HepG2 (cell line): ENCODE results near the gene PRKAR2B. TPM values are rescaled to one million over a fixed set of nuclear protein-coding genes. Genes with fewer than 3 reads are reported as not detected.

ENCODE experiments used
- ATF7 ChIP-seq, 2 experiments: fragments of 450-650 bp in 1 of 2; sonication (generic) in 1 of 2; formaldehyde crosslinking in 1 of 2; IDR thresholded peaks; 2 replicates each; pipeline versions ENCODE4 v1.4.0 to v1.6.1; 2016 to 2020; ENCODE audit warnings: antibody characterized with exemption in 1 of 2, mild to moderate bottlenecking in 1 of 2, missing genetic modification reagents in 1 of 2
- HNRNPLL ChIP-seq: fragments of 200-400 bp; formaldehyde crosslinking; IDR thresholded peaks from 2 replicates; pipeline ENCODE4 v1.6.1; 2017; ENCODE audit warnings: mild to moderate bottlenecking, low read depth, low read length; ENCODE audit not compliant: poor library complexity, severe bottlenecking
- IKZF1 ChIP-seq: fragments of 450-650 bp; IDR thresholded peaks from 2 replicates; pipeline ENCODE4 v1.7.1; 2016
- KLF11 ChIP-seq: IDR thresholded peaks from 2 replicates; pipeline ENCODE4 v1.6.1; 2016; ENCODE audit warnings: missing compliant biosample characterization
- NFIC ChIP-seq: IDR thresholded peaks from 2 replicates; pipeline ENCODE4 v1.6.1; 2012; ENCODE audit warnings: mild to moderate bottlenecking, low read length, inconsistent platforms
- SAP130 ChIP-seq: IDR thresholded peaks from 2 replicates; pipeline ENCODE4 v1.6.1; 2016; ENCODE audit warnings: low read depth
- ZBTB7A ChIP-seq: sonication (generic); formaldehyde crosslinking; IDR thresholded peaks from 2 replicates; pipeline ENCODE4 v1.8.0; 2022; ENCODE audit warnings: mild to moderate bottlenecking, missing genetic modification reagents
- polyA plus RNA-seq, 8 experiments: library from polyadenylated mRNA; depleted of rRNA in 3 of 8; stranded (reverse) in 7 of 8; unstranded in 1 of 8; fragments of >200 nt; fragmentation: Illumina TruSeq in 4 of 8; extraction: Trizol in 4 of 8; gene quantifications; 2 replicates each; pipeline versions ENCODE4 v1.2.1 to v1.2.3, GENCODE V29; 2011 to 2016; ENCODE audit warnings: low read depth in 4 of 8, missing spikeins in 1 of 8, mixed read lengths in 1 of 8; ENCODE audit not compliant: insufficient read depth in 1 of 8
- total RNA-seq, 5 experiments: library from RNA; depleted of rRNA; stranded (reverse); fragments of >200 nt; fragmentation: Illumina TruSeq; extraction: Trizol; gene quantifications; 2 replicates each; pipeline ENCODE4 v1.2.3, GENCODE V29; 2016; ENCODE audit warnings: low read depth in 1 of 5
- TF ChIP-seq, protein P1 (sequence below): sonication (generic); formaldehyde crosslinking; IDR thresholded peaks from 2 replicates; pipeline ENCODE4 v1.5.0; 2020; ENCODE audit warnings: mild to moderate bottlenecking, missing genetic modification reagents, borderline replicate concordance
- TF ChIP-seq, protein P2 (sequence below): IDR thresholded peaks from 2 replicates; pipeline ENCODE4 v1.4.0; 2020; ENCODE audit warnings: mild to moderate bottlenecking, missing genetic modification reagents
- TF ChIP-seq, protein P3 (sequence below): sonication (generic); formaldehyde crosslinking; IDR thresholded peaks from 2 replicates; pipeline ENCODE4 v1.5.0; 2020; ENCODE audit warnings: mild to moderate bottlenecking, missing genetic modification reagents, moderate library complexity
- TF ChIP-seq, protein P4 (sequence below): sonication (generic); formaldehyde crosslinking; IDR thresholded peaks from 2 replicates; pipeline ENCODE4 v1.4.0; 2020; ENCODE audit warnings: missing genetic modification reagents
- TF ChIP-seq, protein P5 (sequence below): sonication (generic); formaldehyde crosslinking; IDR thresholded peaks from 2 replicates; pipeline ENCODE4 v1.8.1; 2023; ENCODE audit warnings: mild to moderate bottlenecking, inconsistent platforms, moderate library complexity, missing genetic modification reagents, borderline replicate concordance

The PRKAR2B gene
- total and polyA plus RNA-seq, 2 of the 13 experiments (the other 11 are each of a cell fraction or from before 2014, with no cell fraction given): not detected

DNA sequence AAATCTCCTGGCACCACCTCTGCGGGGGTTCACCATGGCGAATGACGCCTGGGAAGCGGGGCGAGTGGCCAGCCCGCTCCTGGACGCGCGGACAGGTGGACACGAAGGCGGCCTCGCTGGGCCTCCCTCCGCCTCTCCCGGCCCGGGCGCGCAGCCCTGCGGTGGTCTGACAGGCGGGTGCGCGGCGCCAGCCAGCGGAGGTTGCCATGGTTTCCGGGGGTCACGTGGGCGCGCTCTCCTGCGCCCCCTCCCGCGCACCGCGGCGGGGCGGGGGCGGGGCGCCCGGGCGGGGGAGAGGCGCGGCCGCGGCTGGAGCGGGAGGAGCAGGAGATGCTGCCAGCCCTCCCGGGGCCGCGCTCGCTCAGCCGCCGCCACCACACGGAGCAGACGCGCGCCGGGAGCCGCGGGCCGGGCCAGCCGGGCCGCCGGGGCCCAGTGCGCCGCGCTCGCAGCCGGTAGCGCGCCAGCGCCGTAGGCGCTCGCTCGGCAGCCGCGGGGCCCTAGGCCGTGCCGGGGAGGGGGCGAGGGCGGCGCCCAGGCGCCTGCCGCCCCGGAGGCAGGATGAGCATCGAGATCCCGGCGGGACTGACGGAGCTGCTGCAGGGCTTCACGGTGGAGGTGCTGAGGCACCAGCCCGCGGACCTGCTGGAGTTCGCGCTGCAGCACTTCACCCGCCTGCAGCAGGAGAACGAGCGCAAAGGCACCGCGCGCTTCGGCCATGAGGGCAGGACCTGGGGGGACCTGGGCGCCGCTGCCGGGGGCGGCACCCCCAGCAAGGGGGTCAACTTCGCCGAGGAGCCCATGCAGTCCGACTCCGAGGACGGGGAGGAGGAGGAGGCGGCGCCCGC, at the start of gene PRKAR2B (continued):
- TF ChIP-seq, protein P1, sequence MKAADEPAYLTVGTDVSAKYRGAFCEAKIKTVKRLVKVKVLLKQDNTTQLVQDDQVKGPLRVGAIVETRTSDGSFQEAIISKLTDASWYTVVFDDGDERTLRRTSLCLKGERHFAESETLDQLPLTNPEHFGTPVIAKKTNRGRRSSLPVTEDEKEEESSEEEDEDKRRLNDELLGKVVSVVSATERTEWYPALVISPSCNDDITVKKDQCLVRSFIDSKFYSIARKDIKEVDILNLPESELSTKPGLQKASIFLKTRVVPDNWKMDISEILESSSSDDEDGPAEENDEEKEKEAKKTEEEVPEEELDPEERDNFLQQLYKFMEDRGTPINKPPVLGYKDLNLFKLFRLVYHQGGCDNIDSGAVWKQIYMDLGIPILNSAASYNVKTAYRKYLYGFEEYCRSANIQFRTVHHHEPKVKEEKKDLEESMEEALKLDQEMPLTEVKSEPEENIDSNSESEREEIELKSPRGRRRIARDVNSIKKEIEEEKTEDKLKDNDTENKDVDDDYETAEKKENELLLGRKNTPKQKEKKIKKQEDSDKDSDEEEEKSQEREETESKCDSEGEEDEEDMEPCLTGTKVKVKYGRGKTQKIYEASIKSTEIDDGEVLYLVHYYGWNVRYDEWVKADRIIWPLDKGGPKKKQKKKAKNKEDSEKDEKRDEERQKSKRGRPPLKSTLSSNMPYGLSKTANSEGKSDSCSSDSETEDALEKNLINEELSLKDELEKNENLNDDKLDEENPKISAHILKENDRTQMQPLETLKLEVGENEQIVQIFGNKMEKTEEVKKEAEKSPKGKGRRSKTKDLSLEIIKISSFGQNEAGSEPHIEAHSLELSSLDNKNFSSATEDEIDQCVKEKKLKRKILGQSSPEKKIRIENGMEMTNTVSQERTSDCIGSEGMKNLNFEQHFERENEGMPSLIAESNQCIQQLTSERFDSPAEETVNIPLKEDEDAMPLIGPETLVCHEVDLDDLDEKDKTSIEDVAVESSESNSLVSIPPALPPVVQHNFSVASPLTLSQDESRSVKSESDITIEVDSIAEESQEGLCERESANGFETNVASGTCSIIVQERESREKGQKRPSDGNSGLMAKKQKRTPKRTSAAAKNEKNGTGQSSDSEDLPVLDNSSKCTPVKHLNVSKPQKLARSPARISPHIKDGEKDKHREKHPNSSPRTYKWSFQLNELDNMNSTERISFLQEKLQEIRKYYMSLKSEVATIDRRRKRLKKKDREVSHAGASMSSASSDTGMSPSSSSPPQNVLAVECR (CRISPR knock-in tag): peak; percentile 54; the same call in 1 of the 2 replicates
- TF ChIP-seq, protein P2, sequence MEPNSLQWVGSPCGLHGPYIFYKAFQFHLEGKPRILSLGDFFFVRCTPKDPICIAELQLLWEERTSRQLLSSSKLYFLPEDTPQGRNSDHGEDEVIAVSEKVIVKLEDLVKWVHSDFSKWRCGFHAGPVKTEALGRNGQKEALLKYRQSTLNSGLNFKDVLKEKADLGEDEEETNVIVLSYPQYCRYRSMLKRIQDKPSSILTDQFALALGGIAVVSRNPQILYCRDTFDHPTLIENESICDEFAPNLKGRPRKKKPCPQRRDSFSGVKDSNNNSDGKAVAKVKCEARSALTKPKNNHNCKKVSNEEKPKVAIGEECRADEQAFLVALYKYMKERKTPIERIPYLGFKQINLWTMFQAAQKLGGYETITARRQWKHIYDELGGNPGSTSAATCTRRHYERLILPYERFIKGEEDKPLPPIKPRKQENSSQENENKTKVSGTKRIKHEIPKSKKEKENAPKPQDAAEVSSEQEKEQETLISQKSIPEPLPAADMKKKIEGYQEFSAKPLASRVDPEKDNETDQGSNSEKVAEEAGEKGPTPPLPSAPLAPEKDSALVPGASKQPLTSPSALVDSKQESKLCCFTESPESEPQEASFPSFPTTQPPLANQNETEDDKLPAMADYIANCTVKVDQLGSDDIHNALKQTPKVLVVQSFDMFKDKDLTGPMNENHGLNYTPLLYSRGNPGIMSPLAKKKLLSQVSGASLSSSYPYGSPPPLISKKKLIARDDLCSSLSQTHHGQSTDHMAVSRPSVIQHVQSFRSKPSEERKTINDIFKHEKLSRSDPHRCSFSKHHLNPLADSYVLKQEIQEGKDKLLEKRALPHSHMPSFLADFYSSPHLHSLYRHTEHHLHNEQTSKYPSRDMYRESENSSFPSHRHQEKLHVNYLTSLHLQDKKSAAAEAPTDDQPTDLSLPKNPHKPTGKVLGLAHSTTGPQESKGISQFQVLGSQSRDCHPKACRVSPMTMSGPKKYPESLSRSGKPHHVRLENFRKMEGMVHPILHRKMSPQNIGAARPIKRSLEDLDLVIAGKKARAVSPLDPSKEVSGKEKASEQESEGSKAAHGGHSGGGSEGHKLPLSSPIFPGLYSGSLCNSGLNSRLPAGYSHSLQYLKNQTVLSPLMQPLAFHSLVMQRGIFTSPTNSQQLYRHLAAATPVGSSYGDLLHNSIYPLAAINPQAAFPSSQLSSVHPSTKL (CRISPR knock-in tag): no peak
- TF ChIP-seq KLF11 (CRISPR knock-in tag): no peak
- TF ChIP-seq SAP130 (CRISPR knock-in tag): peak; percentile 35; the same call in 1 of the 2 replicates
- TF ChIP-seq NFIC: no peak
- no peak for TF ChIP-seq ATF7 (IDR thresholded peaks at IDR 0.05)
- no peak for TF ChIP-seq ATF7 (CRISPR knock-in tag; IDR thresholded peaks at IDR 0.05)
- TF ChIP-seq HNRNPLL: peak; percentile 72
- TF ChIP-seq, protein P3, sequence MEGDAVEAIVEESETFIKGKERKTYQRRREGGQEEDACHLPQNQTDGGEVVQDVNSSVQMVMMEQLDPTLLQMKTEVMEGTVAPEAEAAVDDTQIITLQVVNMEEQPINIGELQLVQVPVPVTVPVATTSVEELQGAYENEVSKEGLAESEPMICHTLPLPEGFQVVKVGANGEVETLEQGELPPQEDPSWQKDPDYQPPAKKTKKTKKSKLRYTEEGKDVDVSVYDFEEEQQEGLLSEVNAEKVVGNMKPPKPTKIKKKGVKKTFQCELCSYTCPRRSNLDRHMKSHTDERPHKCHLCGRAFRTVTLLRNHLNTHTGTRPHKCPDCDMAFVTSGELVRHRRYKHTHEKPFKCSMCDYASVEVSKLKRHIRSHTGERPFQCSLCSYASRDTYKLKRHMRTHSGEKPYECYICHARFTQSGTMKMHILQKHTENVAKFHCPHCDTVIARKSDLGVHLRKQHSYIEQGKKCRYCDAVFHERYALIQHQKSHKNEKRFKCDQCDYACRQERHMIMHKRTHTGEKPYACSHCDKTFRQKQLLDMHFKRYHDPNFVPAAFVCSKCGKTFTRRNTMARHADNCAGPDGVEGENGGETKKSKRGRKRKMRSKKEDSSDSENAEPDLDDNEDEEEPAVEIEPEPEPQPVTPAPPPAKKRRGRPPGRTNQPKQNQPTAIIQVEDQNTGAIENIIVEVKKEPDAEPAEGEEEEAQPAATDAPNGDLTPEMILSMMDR: peak; percentile 21; the same call in 1 of the 2 replicates
- TF ChIP-seq, protein P4, sequence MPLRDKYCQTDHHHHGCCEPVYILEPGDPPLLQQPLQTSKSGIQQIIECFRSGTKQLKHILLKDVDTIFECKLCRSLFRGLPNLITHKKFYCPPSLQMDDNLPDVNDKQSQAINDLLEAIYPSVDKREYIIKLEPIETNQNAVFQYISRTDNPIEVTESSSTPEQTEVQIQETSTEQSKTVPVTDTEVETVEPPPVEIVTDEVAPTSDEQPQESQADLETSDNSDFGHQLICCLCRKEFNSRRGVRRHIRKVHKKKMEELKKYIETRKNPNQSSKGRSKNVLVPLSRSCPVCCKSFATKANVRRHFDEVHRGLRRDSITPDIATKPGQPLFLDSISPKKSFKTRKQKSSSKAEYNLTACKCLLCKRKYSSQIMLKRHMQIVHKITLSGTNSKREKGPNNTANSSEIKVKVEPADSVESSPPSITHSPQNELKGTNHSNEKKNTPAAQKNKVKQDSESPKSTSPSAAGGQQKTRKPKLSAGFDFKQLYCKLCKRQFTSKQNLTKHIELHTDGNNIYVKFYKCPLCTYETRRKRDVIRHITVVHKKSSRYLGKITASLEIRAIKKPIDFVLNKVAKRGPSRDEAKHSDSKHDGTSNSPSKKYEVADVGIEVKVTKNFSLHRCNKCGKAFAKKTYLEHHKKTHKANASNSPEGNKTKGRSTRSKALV (CRISPR knock-in tag): 0 out of 2 replicates have a peak, but pooled peaks have one; percentile 22
- no peak for TF ChIP-seq IKZF1
- TF ChIP-seq, protein P5, sequence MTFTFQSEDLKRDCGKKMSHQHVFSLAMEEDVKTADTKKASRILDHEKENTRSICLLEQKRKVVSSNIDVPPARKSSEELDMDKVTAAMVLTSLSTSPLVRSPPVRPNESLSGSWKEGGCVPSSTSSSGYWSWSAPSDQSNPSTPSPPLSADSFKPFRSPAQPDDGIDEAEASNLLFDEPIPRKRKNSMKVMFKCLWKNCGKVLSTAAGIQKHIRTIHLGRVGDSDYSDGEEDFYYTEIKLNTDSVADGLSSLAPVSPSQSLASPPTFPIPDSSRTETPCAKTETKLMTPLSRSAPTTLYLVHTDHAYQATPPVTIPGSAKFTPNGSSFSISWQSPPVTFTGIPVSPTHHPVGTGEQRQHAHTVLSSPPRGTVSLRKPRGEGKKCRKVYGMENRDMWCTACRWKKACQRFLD (CRISPR knock-in tag): no peak
- no peak for TF ChIP-seq ZBTB7A
